SK-MEL-5 (cell line): ENCODE data around the gene HMGN3. TPM values are rescaled to one million over a fixed set of nuclear protein-coding genes. Genes with fewer than 3 reads are reported as not detected.

Source experiments
- DNase-seq: peaks from one replicate; pipeline ENCODE4 v3.0.0-alpha.2; 2016; ENCODE audit warnings: low read depth, low spot score
- in situ Hi-C: cut with HindIII; loops from 2 replicates; pipeline ENCODE4 v1.10.0; 2016; ENCODE audit warnings: low sequenced_read_pairs, high pct_unique_total_duplicates, low pct_unique_long_range_greater_than_20kb
- total RNA-seq: library from RNA; depleted of rRNA; stranded (reverse); fragments of >200 nt; shearing (Covaris generic); gene quantifications from 2 replicates; pipeline ENCODE4 v1.2.3, GENCODE V29; 2014; rRNA removed

Gene HMGN3
- total RNA-seq, 1 experiment from 2014 or later = 86.4 TPM

GRCh38 chr6:79157961-79158644 lies 76.4 kb downstream of the HMGN3 start:
- in situ Hi-C loops = no loop called here
- no peak for DNase-seq

- in situ Hi-C loops = no loop called here
- DNase-seq = peak; percentile 30
These were observed 82.2 kb downstream of the HMGN3 start for GRCh38 chr6:79152269-79152737.

Other genes with a start within 250 kb of the HMGN3 start
- 13.3 and 15.0 TPM in 2 replicates for gene PHIP, start 156.4 kb downstream of the HMGN3 start, total RNA-seq